ENCODE results near the gene GFI1. TPM values are rescaled to one million over a fixed set of nuclear protein-coding genes. Genes with fewer than 3 reads are reported as not detected.

Gene GFI1
- total RNA-seq, 1 experiment from 2014 or later: 0.35 TPM

GRCh38 chr1:92488832-92489231 is 2.1 kb upstream of the GFI1 start (continued):
- no peak for TF ChIP-seq AR (CRISPR knock-in tag; IDR thresholded peaks at IDR 0.05)

GRCh38 chr1:92488416-92488815 is 1.7 kb upstream of the GFI1 start:
- DNase-seq (ENCODE audit: low spot score): no peak
- Mint-ChIP-seq H3K4me3 (no peak overlapping the region), H3K27ac (no peak overlapping the region), H3K4me1 (peaks cover 12% of the 10 kb centered on the region), H3K27me3 (ENCODE audit: low read depth) (peaks cover 78% of the 10 kb centered on the region), H3K36me3 (no peaks in the 10 kb centered on the region), H3K9me3 (no peaks in the 10 kb centered on the region)
- no peak for TF ChIP-seq ZNF425 (CRISPR knock-in tag; conservative IDR thresholded peaks at IDR 0.05)
- no peak for TF ChIP-seq SMAD4 (CRISPR knock-in tag; IDR thresholded peaks at IDR 0.05)
- TF ChIP-seq ATF2 (CRISPR knock-in tag; IDR thresholded peaks at IDR 0.05; ENCODE audit: borderline replicate concordance, low read depth): no peak
- TF ChIP-seq RELA (CRISPR knock-in tag; IDR thresholded peaks at IDR 0.05; ENCODE audit: borderline replicate concordance): no peak
- TF ChIP-seq PRDM15 (CRISPR knock-in tag; IDR thresholded peaks at IDR 0.05): no peak
- no peak for TF ChIP-seq IRF1 (CRISPR knock-in tag; IDR thresholded peaks at IDR 0.05)
- no peak for TF ChIP-seq NR3C1 (CRISPR knock-in tag; conservative IDR thresholded peaks at IDR 0.05; ENCODE audit: low read depth)
- no peak for TF ChIP-seq FOXP4 (CRISPR knock-in tag; IDR thresholded peaks at IDR 0.05)
- TF ChIP-seq ATF3 (CRISPR knock-in tag; conservative IDR thresholded peaks at IDR 0.05): no peak
- CTCF ChIA-PET: no interaction called here
- ATAC-seq: no peak
- POLR2A ChIA-PET: no interaction called here

All from WTC11 (cell line).